Spleen (tissue), 7 donors: ENCODE measurements around the gene CMTM7.

Experiments used
- POLR2A ChIP-seq, 3 donors: fragments of 450-650 bp; IDR thresholded peaks; one replicate each; pipeline ENCODE4 v1.5.1; 2017; ENCODE audit warnings: antibody characterized with exemption in 3 of 3, mild to moderate bottlenecking in 1 of 3
- TF ChIP-seq, protein P1 (sequence below), 11 experiments: fragments of 200-600 bp in 7 of 11; fragments of 450-650 bp in 4 of 11; sonication (generic) in 4 of 11; IDR thresholded peaks in 8 of 11; conservative IDR thresholded peaks in 3 of 11; 1 replicate in 7 of 11; 2 replicates in 4 of 11; pipeline versions ENCODE4 v1.4.0 to v1.8.0; 2016 to 2021; ENCODE audit warnings: antibody characterized with exemption in 11 of 11, inconsistent platforms in 4 of 11, mild to moderate bottlenecking in 1 of 11
- donor health status: DM: no; HTN: no; CAD: no; lungs with moderate emphysema.
- donor health status: DM: no; HTN: no; CAD: no.
- donor health status: DM: no; HTN: no; CAD: no.

DNA sequence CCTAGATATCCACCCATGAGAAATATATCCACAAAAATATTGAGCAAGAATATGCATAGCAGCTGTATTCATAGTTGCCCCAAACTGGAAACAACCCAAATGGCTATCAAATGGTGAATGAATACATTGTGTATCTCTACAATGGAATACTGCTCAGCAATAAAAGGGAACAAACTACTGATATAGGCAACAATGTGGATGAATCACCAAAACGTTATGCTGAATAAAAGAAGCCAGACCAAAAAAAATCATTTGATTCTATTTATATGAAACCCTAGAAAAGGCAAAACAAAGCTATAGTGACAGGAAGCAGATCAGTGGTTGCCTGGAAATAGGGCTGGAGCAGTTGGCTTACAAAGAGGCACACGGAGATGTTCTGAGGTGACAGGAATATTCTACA lies 15.5 kb upstream of the CMTM7 start:
- no peak for TF ChIP-seq POLR2A (IDR thresholded peaks at IDR 0.05)
- TF ChIP-seq, protein P1, sequence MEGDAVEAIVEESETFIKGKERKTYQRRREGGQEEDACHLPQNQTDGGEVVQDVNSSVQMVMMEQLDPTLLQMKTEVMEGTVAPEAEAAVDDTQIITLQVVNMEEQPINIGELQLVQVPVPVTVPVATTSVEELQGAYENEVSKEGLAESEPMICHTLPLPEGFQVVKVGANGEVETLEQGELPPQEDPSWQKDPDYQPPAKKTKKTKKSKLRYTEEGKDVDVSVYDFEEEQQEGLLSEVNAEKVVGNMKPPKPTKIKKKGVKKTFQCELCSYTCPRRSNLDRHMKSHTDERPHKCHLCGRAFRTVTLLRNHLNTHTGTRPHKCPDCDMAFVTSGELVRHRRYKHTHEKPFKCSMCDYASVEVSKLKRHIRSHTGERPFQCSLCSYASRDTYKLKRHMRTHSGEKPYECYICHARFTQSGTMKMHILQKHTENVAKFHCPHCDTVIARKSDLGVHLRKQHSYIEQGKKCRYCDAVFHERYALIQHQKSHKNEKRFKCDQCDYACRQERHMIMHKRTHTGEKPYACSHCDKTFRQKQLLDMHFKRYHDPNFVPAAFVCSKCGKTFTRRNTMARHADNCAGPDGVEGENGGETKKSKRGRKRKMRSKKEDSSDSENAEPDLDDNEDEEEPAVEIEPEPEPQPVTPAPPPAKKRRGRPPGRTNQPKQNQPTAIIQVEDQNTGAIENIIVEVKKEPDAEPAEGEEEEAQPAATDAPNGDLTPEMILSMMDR (IDR thresholded peaks at IDR 0.05 in 8 of 11, conservative IDR thresholded peaks at IDR 0.05 in 3 of 11) = no peak
